ENCODE data around the gene TXNRD2. TPM values are rescaled to one million over a fixed set of nuclear protein-coding genes. Genes with fewer than 3 reads are reported as not detected.
"Not testable (repeated sequence)": the region's sequence is repeated elsewhere in the genome, so short reads cannot be mapped to it uniquely, and the experiment has no call there.

The TXNRD2 gene
- total RNA-seq, 4 donors from 2014 or later, result 19.5 to 34.5 (median 25.6) TPM

- Histone ChIP-seq H3K4me3 (replicated peaks in 1 of 3) (no peak overlapping the region), H3K27me3 (no peaks in the 10 kb centered on the region), H3K36me3 (no peaks in the 10 kb centered on the region), H3K4me1 (peaks cover 0 to 5% of the 10 kb centered on the region in 2 donors), H3K9me3 (no peaks in the 10 kb centered on the region), H3K27ac (no peak overlapping the region)
- no peak for DNase-seq
- WGBS, 2 donors, result 90% methylated on average over 13 to 15 of the region's 26 CpGs
- intact Hi-C loops (cut with DNase I), result no loop called here
- no peak for TF ChIP-seq CTCF (IDR thresholded peaks at IDR 0.05)
- no peak for TF ChIP-seq POLR2A (IDR thresholded peaks at IDR 0.05)
Observed at GRCh38 chr22:19884954-19885751, 56.5 kb downstream of the TXNRD2 start.

- no peak for DNase-seq
- 88 to 91% methylated on average over 12 to 13 of the region's 15 CpGs for WGBS, 2 donors
- no peaks in the 10 kb centered on the region for H3K9me3 ChIP-seq
Observed at GRCh38 chr22:19884161-19884953, 57.3 kb downstream of the TXNRD2 start.

GRCh38 chr22:19883446-19883845 lies 58.2 kb downstream of the TXNRD2 start:
- WGBS, 2 donors, result 91 to 95% methylated on average over 8 of the region's 8 CpGs

More at GRCh38 chr22:19884161-19884953, 57.3 kb downstream of the TXNRD2 start:
- intact Hi-C loops (cut with DNase I), result no loop called here
- Histone ChIP-seq H3K36me3 (no peaks in the 10 kb centered on the region), H3K27me3 (no peaks in the 10 kb centered on the region), H3K4me1 (peaks cover 0 to 5% of the 10 kb centered on the region in 2 donors), H3K27ac (no peak overlapping the region), H3K4me3 (replicated peaks in 1 of 3) (no peak overlapping the region)
- TF ChIP-seq POLR2A (IDR thresholded peaks at IDR 0.05), result no peak
- no peak for TF ChIP-seq CTCF (IDR thresholded peaks at IDR 0.05)

GRCh38 chr22:19882446-19883381 lies 58.9 kb downstream of the TXNRD2 start:
- intact Hi-C loops (cut with DNase I), result no loop called here
- Histone ChIP-seq H3K4me3 (replicated peaks in 1 of 3) (no peak overlapping the region), H3K27ac (no peak overlapping the region), H3K36me3 (no peaks in the 10 kb centered on the region), H3K4me1 (peaks cover 0 to 5% of the 10 kb centered on the region in 2 donors), H3K27me3 (no peaks in the 10 kb centered on the region), H3K9me3 (no peaks in the 10 kb centered on the region)
- TF ChIP-seq CTCF (IDR thresholded peaks at IDR 0.05), result no peak
- no peak for TF ChIP-seq POLR2A (IDR thresholded peaks at IDR 0.05)
- no peak for DNase-seq
- WGBS, 2 donors, result 91 to 92% methylated on average over 16 to 21 of the region's 26 CpGs

More at GRCh38 chr22:19883446-19883845, 58.2 kb downstream of the TXNRD2 start:
- H3K36me3 ChIP-seq; H3K4me3 ChIP-seq (replicated peaks in 1 of 3); H3K27ac ChIP-seq; H3K4me1 ChIP-seq; DNase-seq; intact Hi-C loops (cut with DNase I); H3K27me3 ChIP-seq; H3K9me3 ChIP-seq: not testable (repeated sequence)

All from thyroid gland (tissue), 4 donors.